ENCODE results near the gene ABCD1.
"Not testable (repeated sequence)": the region's sequence is repeated elsewhere in the genome, so short reads cannot be mapped to it uniquely, and the experiment has no call there.

The ABCD1 gene

GRCh38 chrX:153694687-153695270 is 29.9 kb upstream of the ABCD1 start:
- no peak for DNase-seq

DNA sequence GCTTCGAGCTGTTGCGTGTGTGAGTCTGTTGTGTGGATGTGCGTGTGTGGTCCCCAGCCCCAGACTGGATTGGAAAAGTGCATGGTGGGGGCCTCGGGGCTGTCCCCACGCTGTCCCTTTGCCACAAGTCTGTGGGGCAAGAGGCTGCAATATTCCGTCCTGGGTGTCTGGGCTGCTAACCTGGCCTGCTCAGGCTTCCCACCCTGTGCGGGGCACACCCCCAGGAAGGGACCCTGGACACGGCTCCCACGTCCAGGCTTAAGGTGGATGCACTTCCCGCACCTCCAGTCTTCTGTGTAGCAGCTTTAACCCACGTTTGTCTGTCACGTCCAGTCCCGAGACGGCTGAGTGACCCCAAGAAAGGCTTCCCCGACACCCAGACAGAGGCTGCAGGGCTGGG is 28.6 kb upstream of the ABCD1 start:
- DNase-seq = no peak

GRCh38 chrX:153696538-153696937 is 28.1 kb upstream of the ABCD1 start:
- DNase-seq = not testable (repeated sequence)

DNA sequence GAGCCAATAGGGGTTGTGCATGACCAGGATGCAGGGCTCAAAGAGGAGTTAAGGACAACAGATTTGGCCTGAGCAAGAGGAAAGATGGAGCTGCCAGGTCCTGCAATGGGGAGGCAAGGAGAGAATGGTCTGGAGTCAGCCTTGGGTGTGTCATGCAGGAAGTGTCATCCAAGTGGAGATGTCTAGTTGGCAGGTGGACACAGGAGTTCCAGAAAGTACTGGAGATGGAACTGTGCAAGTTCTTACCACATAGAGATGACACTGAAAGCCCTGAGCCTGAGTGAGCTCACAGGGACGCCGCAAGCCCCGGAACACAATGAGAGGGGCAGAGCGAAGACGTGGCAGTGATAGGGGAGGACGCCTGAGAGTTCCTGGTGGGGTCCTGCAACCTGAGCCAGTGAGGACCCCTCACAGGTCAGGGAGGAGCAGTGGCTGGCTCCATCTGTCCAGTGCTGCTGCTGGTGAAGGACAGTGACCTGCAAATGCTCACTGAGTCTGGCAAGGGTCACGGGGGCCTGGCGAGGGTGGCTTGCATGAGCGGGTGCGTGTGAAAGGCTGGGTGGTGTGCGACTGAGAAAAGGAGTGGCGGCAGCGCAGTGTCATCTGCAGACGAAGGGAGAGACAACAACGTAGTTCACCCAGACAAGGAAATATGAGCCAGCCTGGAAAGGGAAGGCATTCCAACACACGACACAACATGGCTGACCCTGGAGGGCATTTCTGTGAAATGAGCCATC is 27.5 kb upstream of the ABCD1 start:
- DNase-seq = not testable (repeated sequence)

DNA sequence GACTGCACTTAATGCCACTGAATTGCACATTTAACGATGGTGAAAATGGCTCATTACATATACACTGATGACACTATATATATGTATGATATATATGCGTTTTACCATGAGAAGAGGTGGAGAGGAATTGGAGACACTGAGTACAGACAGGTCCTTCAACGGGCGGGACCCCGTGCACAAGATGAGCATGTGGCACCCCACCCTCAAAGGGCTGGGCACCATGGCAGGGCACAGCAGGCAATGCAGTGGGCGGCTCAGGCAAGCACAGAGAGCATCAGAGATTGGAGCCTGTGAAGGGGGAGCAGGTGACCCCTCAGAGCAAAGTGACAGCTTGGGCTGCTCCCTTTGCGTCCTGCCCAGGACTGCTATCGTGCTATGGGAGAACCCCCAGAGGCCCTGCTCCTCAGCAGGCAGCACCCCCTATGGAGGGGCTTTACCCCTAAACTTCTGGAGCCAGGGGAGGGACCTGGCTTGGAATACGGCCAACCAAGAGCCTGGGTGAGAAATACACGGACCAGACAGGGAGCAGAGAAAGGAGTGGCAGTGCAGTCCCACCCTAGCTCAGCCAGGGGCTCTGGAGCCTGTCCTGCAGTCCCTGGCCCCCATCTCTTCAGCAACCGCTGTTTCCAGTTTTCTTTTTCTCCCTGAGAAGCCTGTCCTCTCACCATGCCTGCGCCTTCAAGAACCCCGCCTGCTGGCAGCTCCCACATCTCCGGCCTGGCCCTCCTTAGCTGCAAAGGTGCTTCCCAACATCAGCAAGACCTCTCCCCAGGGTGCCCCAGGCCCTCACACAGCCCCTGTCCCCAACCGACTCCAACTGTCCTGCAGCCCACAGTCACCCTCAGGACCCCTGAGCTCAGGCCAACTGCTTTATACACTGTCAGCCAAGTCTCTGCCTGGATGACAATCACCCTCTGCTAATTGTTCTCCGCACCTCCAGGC is 26.5 kb upstream of the ABCD1 start:
- no peak for DNase-seq

GRCh38 chrX:153699210-153699783 is 25.4 kb upstream of the ABCD1 start:
- not testable (repeated sequence) for DNase-seq

DNA sequence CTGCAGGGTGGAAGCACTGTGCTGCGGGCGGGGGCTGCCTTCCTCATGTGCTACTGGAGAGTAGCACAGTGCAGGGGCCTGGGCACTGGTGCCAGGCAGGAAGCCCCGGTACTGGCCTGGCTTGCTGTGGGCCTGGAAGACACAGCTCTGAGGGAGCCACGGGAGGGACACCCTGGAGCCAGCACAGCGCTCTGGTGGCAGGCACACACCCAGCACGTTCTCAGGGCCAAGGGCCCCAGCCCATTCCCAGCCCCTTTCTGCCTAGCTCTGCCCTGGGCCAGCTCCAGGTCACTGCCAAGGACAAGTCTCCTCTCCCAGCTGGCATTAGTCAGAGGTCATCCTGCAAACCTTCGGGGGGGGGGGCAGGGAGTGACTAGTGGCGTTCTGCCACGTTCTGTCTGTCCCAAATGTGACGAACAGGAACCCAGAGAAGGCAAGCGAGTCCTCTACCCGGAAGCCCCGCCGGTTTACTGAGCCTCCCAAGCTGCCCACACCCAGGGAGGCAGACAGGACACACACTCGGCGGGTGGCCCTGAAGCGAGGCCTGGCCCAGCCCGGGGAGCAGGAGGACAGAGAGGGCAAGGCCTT is 24.8 kb upstream of the ABCD1 start:
- DNase-seq = not testable (repeated sequence)

GRCh38 chrX:153700376-153700945 is 24.2 kb upstream of the ABCD1 start:
- no peak for DNase-seq

DNA sequence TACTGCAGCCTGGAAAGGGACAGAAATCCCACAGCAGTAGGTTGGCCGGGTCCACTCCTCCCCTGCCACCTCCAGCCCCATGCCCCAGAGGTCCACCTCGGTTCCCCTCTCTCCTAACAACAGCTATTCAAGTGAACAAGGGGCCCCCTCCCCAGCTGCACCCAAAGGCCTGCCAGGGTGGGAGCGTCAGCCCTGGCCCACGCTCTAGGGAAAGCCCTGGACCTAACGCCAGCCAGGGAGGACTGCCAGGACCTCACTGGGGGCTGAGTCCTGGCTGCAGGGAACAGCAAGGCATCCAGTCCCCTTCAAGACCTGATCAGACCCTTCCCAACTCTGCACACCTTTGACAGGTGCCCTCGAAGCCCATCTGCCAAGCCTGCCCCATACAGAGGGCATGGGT is 23.7 kb upstream of the ABCD1 start:
- DNase-seq = no peak

GRCh38 chrX:153701706-153702105 is 22.9 kb upstream of the ABCD1 start:
- no peak for DNase-seq

DNA sequence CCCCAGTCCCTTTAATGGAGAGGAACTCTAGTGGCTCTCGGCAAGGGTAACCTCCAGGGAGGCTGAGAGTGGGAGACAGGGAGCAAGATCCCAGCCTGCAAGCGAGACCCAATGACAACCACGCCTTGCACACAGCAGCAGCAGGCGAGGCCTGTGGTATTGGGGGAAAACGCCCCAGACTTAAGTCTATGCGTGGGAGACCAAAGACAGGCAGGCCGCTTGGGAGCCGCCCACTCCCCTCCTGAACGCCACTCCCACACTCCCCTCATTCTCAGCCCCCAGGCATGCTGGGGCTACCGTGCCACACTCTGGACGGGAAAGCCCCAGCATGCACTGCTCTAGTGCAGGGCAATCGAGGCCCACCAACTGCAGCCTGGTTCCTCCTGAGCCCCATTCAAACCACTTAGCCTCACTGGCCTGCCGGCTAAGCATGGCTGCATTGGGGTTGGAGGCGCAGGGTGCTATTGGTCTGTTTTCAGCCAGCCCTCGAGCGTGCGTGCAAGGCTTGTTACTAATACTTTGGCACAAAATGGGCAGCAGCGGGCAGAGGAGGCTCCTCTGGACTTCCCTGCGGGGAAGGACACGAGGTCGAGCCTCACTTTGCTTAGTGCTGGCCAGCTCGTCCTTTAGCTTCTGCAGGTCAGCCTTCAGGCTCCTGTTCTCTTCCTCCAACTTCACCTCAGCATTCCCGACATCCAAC is 22.2 kb upstream of the ABCD1 start:
- DNase-seq = no peak

- no peak for DNase-seq
Measured at GRCh38 chrX:153703036-153703370, 21.7 kb upstream of the ABCD1 start.

- DNase-seq = no peak
Measured at GRCh38 chrX:153704021-153704526, 20.6 kb upstream of the ABCD1 start.

- DNase-seq = not testable (repeated sequence)
Measured at GRCh38 chrX:153704631-153705402, 19.8 kb upstream of the ABCD1 start.

- not testable (repeated sequence) for DNase-seq
Measured at GRCh38 chrX:153705403-153706060, 19.1 kb upstream of the ABCD1 start.

GRCh38 chrX:153706799-153707198 is 17.9 kb upstream of the ABCD1 start:
- DNase-seq = no peak

DNA sequence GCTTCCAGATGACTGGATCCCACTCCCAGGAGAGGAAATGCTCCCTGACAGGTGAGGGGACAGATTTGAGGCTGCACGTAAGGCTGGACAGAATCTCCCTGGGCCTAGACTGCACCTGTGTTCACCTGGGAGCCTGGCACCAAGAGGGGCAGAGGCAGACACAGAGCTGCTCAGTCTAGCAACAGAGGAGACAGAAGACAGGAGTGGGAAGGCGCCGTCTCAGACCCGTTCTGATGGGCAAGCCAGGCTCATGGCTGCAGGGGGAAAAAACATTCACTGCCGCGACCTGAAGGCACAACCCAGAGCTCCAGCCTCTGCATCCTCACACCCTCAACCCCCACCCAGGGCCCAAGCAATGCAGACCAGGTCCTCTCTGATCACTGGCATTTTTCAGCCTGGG is 17.2 kb upstream of the ABCD1 start:
- DNase-seq = no peak

DNA sequence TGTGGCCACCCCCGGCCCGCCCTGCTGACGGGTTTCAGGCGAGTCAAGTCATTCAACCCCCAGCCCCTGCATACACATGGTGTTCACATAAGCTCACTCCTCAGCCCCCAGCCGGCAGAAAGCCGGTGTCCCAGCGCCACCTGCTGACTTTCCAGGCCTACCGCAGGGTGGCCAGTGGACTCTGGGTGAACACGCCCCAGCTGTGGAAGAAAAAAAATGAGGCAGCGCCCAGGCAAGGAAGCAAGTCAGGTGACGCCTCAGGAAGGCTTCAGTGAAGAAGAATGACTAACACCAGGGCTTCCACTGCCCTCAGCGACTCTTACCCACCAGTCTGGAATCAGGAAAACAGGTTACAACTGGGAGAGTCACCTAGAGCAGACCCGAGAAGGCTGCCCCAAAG is 16.2 kb upstream of the ABCD1 start:
- DNase-seq = peak; percentile 24 to 79

- DNase-seq = no peak
Measured at GRCh38 chrX:153709726-153710674, 14.7 kb upstream of the ABCD1 start.

All from NCI-H526 (cell line).